GM19240 (cell line): ENCODE results near the gene CTU2.

Source experiments
- DNase-seq: peaks from one replicate; pipeline ENCODE4 v3.0.0; 2011; ENCODE audit warnings: low spot score; ENCODE audit not compliant: insufficient read length

The CTU2 gene

GRCh38 chr16:88713568-88714419 lies 7.5 kb downstream of the CTU2 start:
- DNase-seq = no peak

- no peak for DNase-seq
Measured at GRCh38 chr16:88714420-88715302, 8.4 kb downstream of the CTU2 start.

DNA sequence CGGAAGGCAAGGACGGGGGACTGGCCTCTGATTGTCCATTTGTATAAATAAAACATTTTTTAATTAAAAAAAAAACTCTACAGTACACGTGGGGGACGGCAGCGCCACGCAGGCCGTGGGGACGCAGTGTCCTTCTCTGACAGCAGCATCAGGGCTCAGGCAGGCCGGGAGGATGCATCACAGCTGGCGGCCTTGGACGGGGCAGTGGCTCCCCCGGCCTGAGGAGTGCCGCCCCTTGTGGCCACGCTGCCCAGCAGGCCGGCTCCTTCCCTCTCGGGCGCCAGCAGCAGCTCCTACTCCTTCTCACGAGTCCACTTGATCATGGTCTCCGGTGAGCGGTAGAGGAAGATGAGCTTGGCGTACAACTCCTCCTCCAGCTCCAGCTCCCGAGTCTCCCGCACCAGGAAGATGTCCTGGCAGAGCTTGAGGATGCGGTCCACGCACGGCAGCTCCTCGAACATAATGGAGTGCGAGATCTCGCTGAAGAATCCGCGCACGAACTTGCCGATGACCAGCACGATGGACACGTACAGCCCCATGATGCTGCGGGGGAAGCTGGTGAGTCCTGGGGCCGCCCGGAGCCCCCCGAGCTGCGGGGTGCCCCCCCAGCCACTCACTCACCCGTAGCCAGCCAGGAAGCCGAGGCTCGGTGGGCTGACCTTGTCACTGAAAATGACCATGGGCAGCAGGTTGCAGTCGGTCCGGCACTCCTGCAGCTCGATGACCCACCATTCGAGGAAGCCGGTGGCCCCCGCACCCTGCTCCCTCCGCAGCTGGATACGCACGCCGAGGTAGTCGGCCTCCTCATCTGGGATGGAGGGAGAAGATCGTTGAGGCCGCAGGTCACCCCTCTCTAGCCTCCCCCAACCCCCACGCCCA lies 9.2 kb downstream of the CTU2 start:
- DNase-seq = no peak

GRCh38 chr16:88716201-88716600 lies 9.9 kb downstream of the CTU2 start:
- DNase-seq = no peak

- no peak for DNase-seq
Measured at GRCh38 chr16:88716601-88717001, 10.3 kb downstream of the CTU2 start.

GRCh38 chr16:88718178-88718577 lies 11.9 kb downstream of the CTU2 start:
- DNase-seq = no peak

GRCh38 chr16:88719267-88719932 lies 13.1 kb downstream of the CTU2 start:
- no peak for DNase-seq

GRCh38 chr16:88719933-88720296 lies 13.6 kb downstream of the CTU2 start:
- DNase-seq = no peak

DNA sequence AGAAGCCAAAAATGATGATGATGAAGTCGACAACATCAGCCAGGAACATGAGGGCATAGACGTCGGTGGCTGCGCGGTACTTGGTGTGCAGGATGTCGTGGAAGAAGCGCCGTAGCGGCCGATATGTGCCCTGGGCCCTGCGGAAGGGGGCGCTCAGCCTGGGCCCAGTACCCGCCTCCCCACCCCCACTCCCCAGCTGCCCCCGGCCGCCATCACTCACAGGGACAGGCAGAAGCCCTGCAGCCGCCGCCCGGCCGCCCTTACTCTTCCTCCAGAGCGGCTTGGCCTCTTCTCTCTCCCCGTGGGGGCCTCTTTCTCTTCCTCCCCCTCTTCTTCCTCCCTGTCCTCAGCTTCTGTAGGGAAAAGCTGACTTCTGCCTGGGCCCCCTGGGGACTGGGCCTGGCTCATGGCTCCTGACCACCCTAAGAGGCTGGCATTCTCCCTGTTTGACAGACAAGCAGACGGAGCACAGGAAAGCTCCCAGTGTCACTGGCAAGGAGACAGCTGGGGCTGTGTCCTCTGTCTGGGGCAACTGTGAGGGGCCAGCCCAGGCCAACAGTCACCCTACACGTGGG lies 14.2 kb downstream of the CTU2 start:
- no peak for DNase-seq

DNA sequence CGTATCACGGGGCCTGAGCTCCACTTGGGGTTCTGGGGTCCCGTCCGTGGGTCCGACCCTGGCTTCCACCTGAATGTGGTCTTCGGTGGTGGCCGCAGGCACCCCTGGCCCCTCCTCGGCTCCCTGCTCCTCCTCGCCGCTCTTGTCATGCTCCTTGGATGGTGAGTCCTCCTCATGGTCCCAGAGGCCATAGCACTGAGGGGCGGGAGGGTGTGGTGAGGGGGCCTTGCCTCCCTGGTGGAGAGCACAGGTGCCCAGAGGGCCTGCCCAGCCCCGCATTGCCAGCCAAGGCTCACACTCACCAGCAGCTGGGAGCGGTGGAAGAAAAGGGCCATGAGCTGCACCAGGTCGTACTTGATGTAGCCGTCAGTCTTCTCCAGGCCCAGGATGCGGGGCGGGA lies 14.9 kb downstream of the CTU2 start:
- DNase-seq = no peak

- DNase-seq = no peak
Measured at GRCh38 chr16:88721815-88722755, 15.8 kb downstream of the CTU2 start.

DNA sequence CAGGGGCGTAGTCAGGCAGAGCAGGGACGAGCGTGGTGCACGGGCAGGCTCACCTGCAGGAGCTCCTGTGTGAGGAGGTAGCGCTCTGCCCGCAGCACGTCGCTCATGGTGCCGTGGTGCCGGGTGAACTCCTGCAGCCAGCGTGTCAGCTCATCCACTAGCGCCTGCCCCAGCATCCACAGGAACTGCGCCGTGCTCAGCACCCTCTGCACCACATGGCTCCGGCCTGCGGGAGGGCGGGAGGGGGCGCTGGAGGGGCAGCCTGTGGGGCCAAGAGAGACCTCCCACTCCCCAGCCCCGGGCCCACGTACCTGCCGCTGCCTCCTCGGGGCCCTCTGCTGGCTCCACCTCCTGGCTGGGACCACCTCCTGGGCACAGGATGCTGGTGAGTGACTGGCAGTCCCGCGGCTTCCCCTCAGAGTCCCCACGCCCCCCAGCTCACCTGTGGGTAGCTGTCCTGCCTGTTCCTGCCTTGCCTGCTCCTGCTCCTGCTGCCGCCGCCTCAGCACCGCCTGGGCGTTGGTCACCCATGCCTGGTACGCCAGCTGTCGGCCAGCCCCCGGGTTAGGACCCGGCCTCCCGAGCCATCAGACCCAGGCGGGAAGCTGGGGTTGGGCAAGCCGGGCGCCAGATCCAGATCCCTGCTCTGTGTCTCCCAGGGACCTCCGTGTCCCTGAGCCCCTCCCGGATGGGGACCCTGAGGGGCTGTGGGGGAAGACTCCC lies 16.6 kb downstream of the CTU2 start:
- no peak for DNase-seq

GRCh38 chr16:88723507-88723887 lies 17.2 kb downstream of the CTU2 start:
- no peak for DNase-seq

DNA sequence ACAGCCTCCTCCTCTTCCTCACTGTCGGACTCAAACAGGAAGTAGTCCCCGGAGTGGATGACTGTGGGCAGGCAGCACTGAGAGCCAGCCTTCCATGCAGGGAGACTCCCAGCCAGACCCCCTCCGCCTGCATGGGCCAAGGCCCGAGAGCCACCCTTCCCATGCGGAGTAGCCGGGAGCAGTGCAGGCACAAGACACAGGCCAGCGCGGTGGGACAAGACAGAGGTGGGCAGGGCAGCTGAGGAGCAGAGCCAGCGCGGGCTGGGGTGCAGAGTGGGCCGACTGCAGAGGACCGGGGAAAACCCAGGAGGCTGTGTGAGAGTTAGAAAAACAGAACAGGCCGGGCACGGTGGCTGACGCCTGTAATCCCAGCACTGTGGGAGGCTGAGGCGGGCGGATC lies 17.6 kb downstream of the CTU2 start:
- no peak for DNase-seq

GRCh38 chr16:88724855-88725555 lies 18.7 kb downstream of the CTU2 start:
- DNase-seq = no peak

GRCh38 chr16:88725609-88726407 lies 19.5 kb downstream of the CTU2 start:
- no peak for DNase-seq

DNA sequence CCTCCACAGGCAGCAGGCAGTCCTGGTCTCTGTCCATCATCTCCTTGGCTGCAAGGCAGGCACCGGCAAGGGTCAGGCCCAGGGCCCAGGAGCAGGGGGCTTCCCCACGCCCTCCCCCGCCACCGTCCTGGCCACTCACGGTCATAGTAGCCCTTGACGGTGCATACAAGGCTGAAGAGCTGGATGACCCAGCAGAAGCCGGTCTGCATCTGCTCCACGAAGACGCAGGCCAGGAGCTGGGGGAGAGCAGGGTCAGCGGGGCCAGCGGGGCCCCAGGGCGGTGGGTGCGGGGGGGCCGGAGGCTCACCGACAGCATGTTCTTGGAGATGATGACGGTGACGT lies 20.1 kb downstream of the CTU2 start:
- no peak for DNase-seq

- DNase-seq = no peak
Measured at GRCh38 chr16:88726981-88727380, 20.7 kb downstream of the CTU2 start.
